Rectal smooth muscle tissue (tissue), 1 donor: Measurements from ENCODE around the gene GSN.
A peak's percentile ranks its signal among the peaks of the same experiment; 100 is the strongest.

Source experiments
- H3K27ac ChIP-seq: one replicate; pipeline ENCODE4 v1.7.0; 2013; ENCODE audit warnings: low read depth, low read length, inconsistent platforms
- H3K27me3 ChIP-seq: one replicate; pipeline ENCODE4 v1.7.0; 2013; ENCODE audit warnings: low read length; ENCODE audit not compliant: control insufficient read depth, insufficient read depth
- H3K36me3 ChIP-seq: one replicate; pipeline ENCODE4 v1.7.0; 2013; ENCODE audit warnings: low read length; ENCODE audit not compliant: control insufficient read depth, insufficient read depth
- H3K4me1 ChIP-seq: one replicate; pipeline ENCODE4 v1.7.0; 2013; ENCODE audit warnings: low read length; ENCODE audit not compliant: control insufficient read depth, insufficient read depth
- H3K4me3 ChIP-seq: one replicate; pipeline ENCODE4 v1.7.0; 2013; ENCODE audit warnings: low read length
- H3K9ac ChIP-seq: one replicate; pipeline ENCODE4 v1.7.0; 2013; ENCODE audit warnings: low read length

GSN gene

GRCh38 chr9:121307976-121308375 lies 40.0 kb downstream of the GSN start:
- H3K36me3 ChIP-seq = peaks cover 59% of the 10 kb centered on the region
- H3K4me3 ChIP-seq = no peak overlapping the region
- no peaks in the 10 kb centered on the region for H3K27me3 ChIP-seq
- peaks cover 14% of the 10 kb centered on the region for H3K4me1 ChIP-seq
- no peak overlapping the region for H3K9ac ChIP-seq
- H3K27ac ChIP-seq = peak overlapping the region; percentile 3

GRCh38 chr9:121308765-121309164 lies 40.8 kb downstream of the GSN start:
- Histone ChIP-seq H3K9ac (no peak overlapping the region), H3K27me3 (no peaks in the 10 kb centered on the region), H3K4me1 (peaks cover 8% of the 10 kb centered on the region), H3K4me3 (no peak overlapping the region), H3K36me3 (peaks cover 59% of the 10 kb centered on the region), H3K27ac (peak overlapping the region; percentile 16)

GRCh38 chr9:121309171-121309570 lies 41.2 kb downstream of the GSN start:
- no peak overlapping the region for H3K9ac ChIP-seq
- no peak overlapping the region for H3K4me3 ChIP-seq
- peaks cover 59% of the 10 kb centered on the region for H3K36me3 ChIP-seq
- peak overlapping the region; percentile 16 for H3K27ac ChIP-seq
- H3K4me1 ChIP-seq = peaks cover 6% of the 10 kb centered on the region
- no peaks in the 10 kb centered on the region for H3K27me3 ChIP-seq

- Histone ChIP-seq H3K36me3 (peaks cover 56% of the 10 kb centered on the region), H3K9ac (no peak overlapping the region), H3K27me3 (no peaks in the 10 kb centered on the region), H3K4me1 (peaks cover 3% of the 10 kb centered on the region), H3K27ac (no peak overlapping the region), H3K4me3 (no peak overlapping the region)
Observed at GRCh38 chr9:121309833-121310425, 42.0 kb downstream of the GSN start.

- Histone ChIP-seq H3K4me3 (no peak overlapping the region), H3K9ac (no peak overlapping the region), H3K36me3 (peaks cover 57% of the 10 kb centered on the region), H3K27ac (no peak overlapping the region), H3K4me1 (no peaks in the 10 kb centered on the region), H3K27me3 (no peaks in the 10 kb centered on the region)
Observed at GRCh38 chr9:121310571-121310970, 42.6 kb downstream of the GSN start.

GRCh38 chr9:121312169-121312568 lies 44.2 kb downstream of the GSN start:
- peaks cover 63% of the 10 kb centered on the region for H3K36me3 ChIP-seq
- H3K4me1 ChIP-seq = peaks cover under 1% of the 10 kb centered on the region
- H3K9ac ChIP-seq = no peak overlapping the region
- no peak overlapping the region for H3K4me3 ChIP-seq
- H3K27ac ChIP-seq = no peak overlapping the region
- H3K27me3 ChIP-seq = no peaks in the 10 kb centered on the region

GRCh38 chr9:121313458-121314152 lies 45.6 kb downstream of the GSN start:
- no peaks in the 10 kb centered on the region for H3K27me3 ChIP-seq
- H3K4me1 ChIP-seq = peaks cover 7% of the 10 kb centered on the region
- no peak overlapping the region for H3K9ac ChIP-seq
- H3K36me3 ChIP-seq = peaks cover 60% of the 10 kb centered on the region
- no peak overlapping the region for H3K4me3 ChIP-seq
- H3K27ac ChIP-seq = no peak overlapping the region

GRCh38 chr9:121316378-121316777 lies 48.4 kb downstream of the GSN start:
- no peak overlapping the region for H3K27ac ChIP-seq
- H3K4me1 ChIP-seq = peaks cover 12% of the 10 kb centered on the region

GRCh38 chr9:121316852-121317373 lies 49.0 kb downstream of the GSN start:
- no peak overlapping the region for H3K9ac ChIP-seq
- H3K27ac ChIP-seq = peak overlapping the region; percentile 23
- H3K27me3 ChIP-seq = no peaks in the 10 kb centered on the region
- peaks cover 12% of the 10 kb centered on the region for H3K4me1 ChIP-seq
- peaks cover 50% of the 10 kb centered on the region for H3K36me3 ChIP-seq
- no peak overlapping the region for H3K4me3 ChIP-seq

More at GRCh38 chr9:121316378-121316777, 48.4 kb downstream of the GSN start:
- Histone ChIP-seq H3K4me3 (no peak overlapping the region), H3K9ac (no peak overlapping the region), H3K36me3 (peaks cover 53% of the 10 kb centered on the region), H3K27me3 (no peaks in the 10 kb centered on the region)

GRCh38 chr9:121317737-121318630 lies 50.0 kb downstream of the GSN start:
- Histone ChIP-seq H3K36me3 (peaks cover 41% of the 10 kb centered on the region), H3K27ac (peak overlapping the region; percentile 62), H3K27me3 (no peaks in the 10 kb centered on the region), H3K4me1 (peaks cover 17% of the 10 kb centered on the region), H3K9ac (no peak overlapping the region), H3K4me3 (no peak overlapping the region)

GRCh38 chr9:121318631-121319382 lies 50.8 kb downstream of the GSN start:
- Histone ChIP-seq H3K4me3 (no peak overlapping the region), H3K36me3 (peaks cover 37% of the 10 kb centered on the region), H3K27me3 (no peaks in the 10 kb centered on the region), H3K9ac (no peak overlapping the region), H3K27ac (peak overlapping the region; percentile 68), H3K4me1 (peaks cover 17% of the 10 kb centered on the region)

- Histone ChIP-seq H3K36me3 (peaks cover 39% of the 10 kb centered on the region), H3K27me3 (no peaks in the 10 kb centered on the region), H3K9ac (no peak overlapping the region), H3K4me1 (peaks cover 22% of the 10 kb centered on the region), H3K27ac (peak overlapping the region; percentile 68), H3K4me3 (no peak overlapping the region)
Observed at GRCh38 chr9:121319383-121319780, 51.4 kb downstream of the GSN start.
